Stimulated activated CD8-positive, alpha-beta memory T cell treated with anti-CD3 and anti-CD28 coated beads, Interleukin-4, amount 100 ng/mL, for 48 hours (primary cell): ENCODE results near the gene SDK2.

Experiments
- DNase-seq: peaks from one replicate; pipeline ENCODE4 v3.0.0-alpha.2; 2020

The SDK2 gene

GRCh38 chr17:73630965-73631595 lies 13.2 kb downstream of the SDK2 start:
- no peak for DNase-seq

- no peak for DNase-seq
Measured at GRCh38 chr17:73630531-73630930, 13.7 kb downstream of the SDK2 start.

- DNase-seq: no peak
Measured at GRCh38 chr17:73628642-73629552, 15.3 kb downstream of the SDK2 start.

- no peak for DNase-seq
Measured at GRCh38 chr17:73625991-73626673, 18.1 kb downstream of the SDK2 start.

GRCh38 chr17:73625006-73625405 lies 19.2 kb downstream of the SDK2 start:
- DNase-seq: no peak

GRCh38 chr17:73624496-73624988 lies 19.7 kb downstream of the SDK2 start:
- DNase-seq: no peak

- DNase-seq: no peak
Measured at GRCh38 chr17:73623818-73624217, 20.4 kb downstream of the SDK2 start.

DNA sequence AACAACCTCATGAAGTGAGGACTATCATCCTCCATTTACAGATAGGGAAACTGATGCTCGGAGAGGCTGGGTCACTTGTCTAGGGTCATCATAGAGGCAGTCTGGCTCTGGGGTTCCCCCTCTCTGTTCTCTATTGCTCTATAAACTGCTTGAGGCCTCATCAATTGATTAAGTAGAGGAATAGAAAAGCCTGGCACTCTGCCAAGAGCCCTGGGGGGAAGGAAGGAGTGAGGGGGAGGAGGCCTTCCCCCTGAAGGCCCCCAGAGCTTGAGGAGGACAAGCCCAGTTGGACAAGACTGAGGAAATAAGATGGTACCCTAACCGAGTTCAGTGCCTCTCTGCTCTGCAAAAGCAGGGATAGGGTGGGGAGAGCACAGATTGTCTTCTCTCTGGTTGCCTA lies 21.0 kb downstream of the SDK2 start:
- no peak for DNase-seq

- no peak for DNase-seq
Measured at GRCh38 chr17:73622381-73622780, 21.9 kb downstream of the SDK2 start.

- no peak for DNase-seq
Measured at GRCh38 chr17:73621685-73622084, 22.6 kb downstream of the SDK2 start.

GRCh38 chr17:73620414-73620813 lies 23.8 kb downstream of the SDK2 start:
- no peak for DNase-seq

- no peak for DNase-seq
Measured at GRCh38 chr17:73617501-73617900, 26.7 kb downstream of the SDK2 start.

DNA sequence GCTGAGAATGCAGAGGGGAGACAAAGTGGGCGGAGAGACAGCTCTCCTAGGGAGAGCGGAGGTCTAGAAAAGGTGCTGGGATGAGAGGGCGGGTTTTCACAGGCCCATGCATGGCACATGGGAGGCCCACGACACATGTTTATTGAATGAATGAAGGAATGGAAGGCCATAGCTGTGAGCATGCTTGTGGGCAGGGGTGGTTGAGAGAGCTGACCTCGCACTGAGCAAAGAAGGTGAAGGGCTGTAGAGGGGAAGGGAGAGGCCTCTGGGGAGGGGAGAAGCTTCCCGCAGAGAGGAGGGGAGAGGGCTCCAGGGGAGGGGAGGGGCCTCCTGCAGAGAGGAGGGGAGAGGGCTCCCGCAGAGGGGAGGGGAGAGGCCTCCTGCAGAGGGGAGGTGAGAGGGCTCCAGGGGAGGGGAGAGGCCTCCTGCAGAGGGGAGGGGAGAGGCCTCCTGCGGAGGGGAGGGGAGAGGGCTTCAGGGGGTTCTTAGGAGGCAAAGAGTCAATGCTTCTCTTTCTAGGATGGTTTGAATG lies 27.3 kb downstream of the SDK2 start:
- DNase-seq: no peak

- DNase-seq: no peak
Measured at GRCh38 chr17:73616120-73616872, 27.9 kb downstream of the SDK2 start.

- no peak for DNase-seq
Measured at GRCh38 chr17:73614256-73614655, 30.0 kb downstream of the SDK2 start.

GRCh38 chr17:73613271-73614233 lies 30.7 kb downstream of the SDK2 start:
- DNase-seq: no peak

DNA sequence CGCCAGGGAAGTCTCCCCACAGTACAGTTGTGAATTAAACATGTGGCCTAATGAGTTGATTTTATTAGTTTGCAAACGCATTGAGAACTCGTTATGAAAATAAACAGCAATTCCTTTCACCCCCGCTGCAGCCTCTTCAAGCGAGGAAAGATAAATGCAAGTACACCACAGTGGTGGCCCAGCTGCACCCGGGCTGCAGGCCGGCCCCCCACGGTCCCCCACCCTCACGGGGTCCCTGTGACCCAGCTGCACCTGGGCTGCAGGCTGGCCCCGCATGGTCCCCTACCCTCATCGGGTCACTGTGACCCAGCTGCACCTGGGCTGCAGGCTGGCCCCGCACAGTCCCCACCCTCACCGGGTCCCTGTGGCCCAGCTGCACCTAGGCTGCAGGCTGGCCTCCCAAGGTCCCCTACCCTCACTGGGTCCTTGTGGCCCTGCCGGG lies 32.2 kb downstream of the SDK2 start:
- DNase-seq: no peak

- no peak for DNase-seq
Measured at GRCh38 chr17:73611630-73612029, 32.6 kb downstream of the SDK2 start.

GRCh38 chr17:73610331-73610911 lies 33.8 kb downstream of the SDK2 start:
- DNase-seq: no peak

- no peak for DNase-seq
Measured at GRCh38 chr17:73609758-73610157, 34.5 kb downstream of the SDK2 start.

DNA sequence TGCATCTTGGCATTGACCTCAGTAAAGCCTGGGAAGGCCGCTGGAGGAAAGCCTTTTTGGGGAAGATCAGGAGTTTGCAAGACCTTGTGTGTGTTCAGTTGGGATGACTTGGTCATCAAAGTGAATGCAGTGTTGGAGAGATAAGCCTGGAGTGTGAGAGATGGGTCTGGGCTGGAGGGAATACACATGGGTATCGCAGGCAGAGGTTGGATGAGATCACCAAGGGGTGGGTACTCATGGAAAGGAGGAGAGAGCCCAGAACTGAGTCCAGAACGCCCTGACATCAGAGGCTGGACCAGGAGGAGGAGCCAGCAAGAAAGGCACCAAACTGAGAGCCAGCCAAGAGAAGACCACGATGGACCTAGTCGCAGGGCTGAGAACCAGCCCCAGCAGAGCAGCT lies 35.2 kb downstream of the SDK2 start:
- no peak for DNase-seq
